ENCODE data around the gene FOXF1. TPM values are rescaled to one million over a fixed set of nuclear protein-coding genes. Genes with fewer than 3 reads are reported as not detected.

The FOXF1 gene
- total RNA-seq, 1 donor from 2014 or later, result 0.49 TPM

Other genes starting within 250 kb of the FOXF1 start
- gene MTHFSD, start 44.7 kb downstream of the FOXF1 start, total RNA-seq, result 13.3 TPM
- 0.98 TPM for gene FOXC2, start 56.3 kb downstream of the FOXF1 start, total RNA-seq
- 0.49 TPM for gene FOXL1, start 68.0 kb downstream of the FOXF1 start, total RNA-seq

Measured in temporal lobe (tissue), 1 donor.